AG08396 (cell line): ENCODE measurements around the gene GAST.

Experiments
- DNase-seq: peaks from one replicate; pipeline ENCODE4 v3.0.0; 2012; ENCODE audit warnings: low spot score, mixed read lengths

Gene GAST

DNA sequence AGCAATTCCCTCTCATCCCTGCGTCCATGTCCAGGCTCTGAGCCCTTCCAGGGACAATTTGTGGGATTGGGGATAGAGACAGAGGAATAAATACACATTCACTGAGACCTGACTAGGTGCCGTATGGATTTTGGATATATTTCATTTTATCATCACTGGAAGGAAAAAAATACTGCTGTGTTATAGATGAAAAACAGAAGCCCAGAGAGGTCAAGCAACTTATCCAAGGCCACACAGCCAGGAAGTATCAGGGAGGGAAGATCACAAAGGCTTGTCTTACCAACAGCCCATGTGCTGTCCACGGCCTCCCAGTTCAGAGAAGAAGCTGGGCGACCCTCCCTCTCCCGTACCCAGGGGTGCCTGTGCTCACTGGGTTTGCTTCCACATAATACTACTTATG is 28.4 kb downstream of the GAST start:
- no peak for DNase-seq

DNA sequence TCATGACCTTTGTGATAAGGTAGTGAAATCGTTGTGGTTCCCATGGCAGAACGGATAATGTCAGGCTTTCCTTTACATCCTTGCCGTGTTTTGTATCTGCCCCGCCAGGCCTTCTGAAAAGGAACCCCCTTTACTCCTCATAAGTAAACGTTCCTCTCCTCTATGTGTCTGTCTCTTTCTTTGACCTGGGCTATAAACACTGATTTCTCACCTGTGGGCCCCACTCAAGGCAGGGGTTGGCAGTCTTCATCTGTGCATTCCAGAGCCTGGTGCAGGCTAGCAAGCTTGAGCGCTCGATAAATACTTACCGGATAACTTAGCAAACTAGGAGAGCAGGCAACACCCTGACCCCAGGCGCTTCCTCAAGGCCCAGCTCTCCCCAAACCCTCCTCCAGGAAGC is 29.6 kb downstream of the GAST start:
- no peak for DNase-seq

DNA sequence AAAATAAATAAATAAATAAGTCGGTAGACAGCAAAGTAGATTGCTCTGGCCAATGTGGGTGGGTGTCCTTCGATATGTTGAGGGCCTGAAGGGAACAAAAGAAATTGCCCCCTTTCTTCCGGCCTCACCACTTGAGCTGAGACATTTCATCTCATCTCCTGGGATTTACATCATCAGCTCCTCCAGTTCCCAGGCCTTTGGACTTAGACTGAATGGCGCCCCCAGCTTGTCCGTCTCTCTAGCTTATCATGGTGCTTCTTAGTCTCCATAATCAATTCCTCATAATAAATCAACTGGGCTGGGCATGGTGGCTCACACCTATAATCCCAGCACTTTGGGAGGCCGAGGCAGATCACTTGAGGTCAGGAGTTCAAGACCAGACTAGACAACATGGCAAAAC is 36.1 kb downstream of the GAST start:
- no peak for DNase-seq

DNA sequence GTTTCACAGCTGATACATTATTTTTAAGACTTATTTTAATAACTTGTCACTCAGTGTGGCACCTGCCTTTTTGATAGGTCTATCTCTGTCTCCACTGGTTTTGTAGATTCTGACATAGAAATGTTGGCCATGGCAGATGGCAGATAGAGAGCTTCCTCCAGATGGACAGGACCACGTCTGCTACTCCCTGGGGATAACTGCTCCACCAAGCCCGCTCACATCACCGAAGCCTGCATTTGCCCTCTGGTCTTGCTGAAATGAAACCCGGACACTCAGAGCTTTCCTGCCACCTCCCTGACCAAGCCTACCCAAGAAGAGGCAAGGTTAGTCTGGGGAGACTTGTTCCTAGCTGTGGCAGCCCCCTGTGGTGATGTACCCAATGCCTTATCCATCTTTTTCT is 38.7 kb downstream of the GAST start:
- no peak for DNase-seq

DNA sequence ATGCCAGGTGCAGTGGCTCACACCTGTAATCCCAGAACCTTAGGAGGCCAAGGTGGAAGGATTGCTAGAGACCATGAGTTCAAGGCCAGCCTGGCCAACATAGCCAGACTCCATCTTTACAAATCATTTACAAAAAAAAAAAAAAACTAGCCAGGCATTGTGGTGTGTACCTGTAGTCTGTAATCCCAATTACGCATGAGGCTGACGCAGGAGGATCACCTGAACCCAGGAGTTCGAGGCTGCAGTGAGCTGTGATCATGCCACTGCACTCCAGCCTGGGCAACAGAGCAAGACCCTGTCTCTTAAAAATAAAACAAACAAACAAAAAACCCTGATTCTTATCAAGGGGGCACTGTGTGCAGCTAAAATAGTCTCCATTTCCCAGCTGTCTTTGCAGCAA is 39.2 kb downstream of the GAST start:
- DNase-seq, result no peak

DNA sequence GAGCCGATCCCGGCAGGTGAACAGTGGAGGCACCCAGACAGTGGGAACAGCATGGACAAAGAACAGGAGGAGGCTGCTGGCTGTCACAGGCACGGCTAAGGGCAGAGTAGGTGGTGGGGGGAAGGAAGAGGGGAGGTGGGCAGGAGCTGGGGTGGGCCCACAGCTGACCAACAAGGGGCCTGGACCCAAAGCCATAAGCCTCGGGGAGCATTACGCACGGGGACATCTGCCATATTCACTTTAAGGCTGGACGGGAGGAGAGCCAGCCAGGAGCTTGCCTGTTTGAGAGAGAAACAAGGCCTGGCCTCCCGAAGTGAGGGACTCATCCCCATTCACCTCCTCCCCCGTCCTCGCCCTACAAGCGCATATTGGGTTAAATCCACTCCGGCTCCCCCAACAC is 41.9 kb downstream of the GAST start:
- DNase-seq, result no peak

DNA sequence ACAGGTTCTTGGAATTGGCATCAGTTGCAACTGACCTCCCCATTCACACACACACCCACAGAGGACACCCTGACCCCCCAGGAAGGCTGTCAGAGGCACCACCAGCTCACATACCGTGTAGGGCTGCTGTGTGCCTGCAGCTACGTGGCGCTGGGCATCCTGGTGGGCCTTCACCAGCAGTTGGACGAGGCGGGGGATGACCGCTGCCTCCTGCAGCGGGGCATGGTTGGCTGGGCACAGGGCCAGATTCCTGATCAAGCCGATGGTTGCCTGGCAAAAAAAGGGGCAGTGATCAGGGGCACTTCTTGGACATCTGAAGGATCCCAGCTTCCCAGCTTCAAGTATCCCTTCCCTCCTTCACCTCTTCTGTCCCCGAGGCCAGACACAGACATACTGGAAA is 46.5 kb downstream of the GAST start:
- no peak for DNase-seq

DNA sequence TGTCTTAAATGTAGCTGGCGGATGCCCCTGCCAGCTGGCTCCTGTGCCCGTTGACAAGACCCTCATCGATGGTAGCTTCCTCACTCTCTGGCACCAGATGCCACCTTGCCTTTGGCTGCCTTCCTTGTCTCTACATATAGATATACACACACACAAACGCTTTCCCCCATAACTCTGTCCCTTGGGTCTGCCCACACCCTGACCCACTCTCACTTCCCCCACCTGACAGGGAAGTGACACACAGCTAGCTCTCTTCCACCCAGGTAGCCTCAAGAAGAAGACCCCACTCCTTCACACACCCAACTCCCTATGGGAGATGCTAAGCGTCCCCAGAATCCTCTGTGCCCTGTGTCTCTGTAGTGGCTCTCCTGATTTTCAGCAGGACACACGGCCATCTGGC is 48.7 kb downstream of the GAST start:
- no peak for DNase-seq

DNA sequence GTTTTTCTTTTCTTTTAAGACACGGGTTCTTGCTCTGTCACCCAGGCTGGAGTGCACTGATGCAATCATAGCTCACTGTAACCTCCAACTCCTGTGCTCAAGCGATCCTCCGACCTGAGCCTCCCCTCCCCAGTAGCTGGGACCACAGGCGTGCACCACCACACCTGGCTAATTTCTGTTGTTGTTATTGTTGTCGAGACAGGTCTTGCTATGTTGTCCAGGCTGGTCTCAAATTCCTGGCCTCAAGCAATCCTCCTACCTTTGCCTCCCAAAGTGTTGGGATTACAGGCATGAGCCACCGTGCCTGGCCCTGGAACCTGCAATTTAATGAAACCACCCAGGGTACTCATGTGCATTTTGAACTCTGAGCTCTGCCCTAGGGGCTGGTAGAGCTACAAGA is 50.3 kb downstream of the GAST start:
- DNase-seq, result no peak

DNA sequence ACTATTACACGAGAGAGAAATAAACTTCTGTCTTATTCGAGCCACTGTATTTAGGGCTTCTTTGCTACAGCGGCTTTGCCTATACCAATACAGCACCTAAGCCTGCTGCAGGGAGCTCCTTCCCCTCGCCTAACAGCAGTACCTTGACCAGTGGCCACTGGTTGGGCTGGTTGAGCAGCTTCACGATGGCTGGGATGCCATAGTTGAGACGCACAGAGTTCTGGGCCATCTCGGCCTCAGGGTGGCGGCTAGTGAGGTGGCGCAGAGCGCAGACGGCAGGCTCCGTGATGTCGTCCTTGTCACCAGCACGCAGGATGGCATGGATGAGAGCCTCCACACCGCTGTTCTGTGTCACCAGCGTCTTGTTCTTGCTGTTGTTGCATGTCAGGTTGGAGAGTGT is 50.7 kb downstream of the GAST start:
- DNase-seq, result no peak

DNA sequence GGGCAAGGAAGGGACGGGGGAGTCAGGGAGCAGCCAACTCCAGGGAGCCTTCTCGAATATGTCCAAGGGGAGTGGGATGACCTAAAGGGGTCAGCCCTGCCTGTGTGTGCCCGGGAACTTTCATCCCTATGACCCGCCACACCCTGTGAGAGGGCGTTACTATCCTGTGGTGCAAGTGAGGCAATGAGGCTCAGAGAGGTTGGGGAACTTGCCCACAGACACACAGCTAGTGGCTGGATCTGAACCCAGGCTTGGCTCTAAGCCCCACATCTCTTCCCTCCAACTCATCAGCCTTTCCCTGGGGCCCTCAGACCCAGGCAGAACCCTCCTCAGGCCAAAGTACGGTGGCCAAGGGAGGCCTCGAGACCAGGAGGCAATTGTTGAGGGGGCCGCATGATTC is 51.2 kb downstream of the GAST start:
- DNase-seq, result no peak
